Posterior cingulate gyrus (tissue), 11 donors: ENCODE measurements around the gene PRSS1.
"Not testable (repeated sequence)": the region's sequence is repeated elsewhere in the genome, so short reads cannot be mapped to it uniquely, and the experiment has no call there.

Experiments used
- DNase-seq, 10 donors: peaks; one replicate each; pipeline versions ENCODE4 v3.0.0 to v3.0.0-alpha.2; 2020 to 2021; ENCODE audit warnings: mixed read lengths in 3 of 10
- intact Hi-C: fragments of 100-400 bp; cut with DNase I; formaldehyde crosslinking; loops from one replicate; pipeline ENCODE4 v1.15.1; 2023

Gene PRSS1

DNA sequence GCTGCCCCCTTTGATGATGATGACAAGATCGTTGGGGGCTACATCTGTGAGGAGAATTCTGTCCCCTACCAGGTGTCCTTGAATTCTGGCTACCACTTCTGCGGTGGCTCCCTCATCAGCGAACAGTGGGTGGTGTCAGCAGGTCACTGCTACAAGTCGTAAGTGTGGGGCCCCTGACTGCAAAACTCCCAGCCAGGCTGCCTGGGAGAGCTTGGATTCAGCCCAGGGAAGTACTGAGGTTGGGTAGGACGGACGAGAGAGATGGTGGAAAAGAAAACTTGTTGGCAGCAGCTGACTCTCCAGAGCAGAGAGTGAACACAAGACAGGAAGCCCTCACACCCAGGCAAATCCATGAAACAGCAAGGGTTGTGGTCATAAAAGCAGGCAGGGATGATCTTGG, 22.8 kb downstream of the PRSS1 start:
- intact Hi-C loops: no loop called here
- peak in 1 of 10 donors; percentile 64 for DNase-seq

GRCh38 chr7:142772673-142773072, 23.4 kb downstream of the PRSS1 start:
- DNase-seq: peak in 1 of 10 donors; percentile 8
- intact Hi-C loops: no loop called here

- DNase-seq: peak in 1 of 10 donors; percentile 50
- intact Hi-C loops: no loop called here
Observed at GRCh38 chr7:142773230-142773629, 24.0 kb downstream of the PRSS1 start.

DNA sequence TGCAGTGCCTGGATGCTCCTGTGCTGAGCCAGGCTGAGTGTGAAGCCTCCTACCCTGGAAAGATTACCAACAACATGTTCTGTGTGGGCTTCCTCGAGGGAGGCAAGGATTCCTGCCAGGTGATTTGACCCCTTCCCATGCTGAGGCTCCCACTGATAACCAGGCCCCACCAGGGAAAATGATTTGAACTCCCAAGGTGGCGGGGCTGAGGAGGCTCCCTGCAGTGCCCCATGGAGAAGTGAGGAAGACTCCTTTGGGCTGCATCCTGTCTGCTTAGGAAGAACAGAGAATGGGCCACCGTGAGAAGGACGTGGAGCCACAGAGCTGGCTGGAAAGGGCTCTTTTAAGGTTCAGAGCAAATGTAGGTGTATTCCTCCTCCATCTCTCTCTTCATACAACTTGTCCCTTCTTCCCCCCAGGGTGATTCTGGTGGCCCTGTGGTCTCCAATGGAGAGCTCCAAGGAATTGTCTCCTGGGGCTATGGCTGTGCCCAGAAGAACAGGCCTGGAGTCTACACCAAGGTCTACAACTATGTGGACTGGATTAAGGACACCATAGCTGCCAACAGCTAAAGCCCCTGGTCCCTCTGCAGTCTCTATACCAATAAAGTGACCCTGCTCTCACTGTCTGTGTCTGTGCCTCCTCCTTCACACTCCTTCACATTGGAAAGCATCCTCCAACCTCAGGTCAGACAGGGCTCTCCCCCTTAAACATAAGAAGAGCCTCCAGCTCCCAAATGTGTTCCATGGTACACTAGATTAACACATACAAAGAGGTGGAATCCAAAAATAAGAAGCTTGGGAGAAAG, 24.9 kb downstream of the PRSS1 start:
- intact Hi-C loops: no loop called here

DNA sequence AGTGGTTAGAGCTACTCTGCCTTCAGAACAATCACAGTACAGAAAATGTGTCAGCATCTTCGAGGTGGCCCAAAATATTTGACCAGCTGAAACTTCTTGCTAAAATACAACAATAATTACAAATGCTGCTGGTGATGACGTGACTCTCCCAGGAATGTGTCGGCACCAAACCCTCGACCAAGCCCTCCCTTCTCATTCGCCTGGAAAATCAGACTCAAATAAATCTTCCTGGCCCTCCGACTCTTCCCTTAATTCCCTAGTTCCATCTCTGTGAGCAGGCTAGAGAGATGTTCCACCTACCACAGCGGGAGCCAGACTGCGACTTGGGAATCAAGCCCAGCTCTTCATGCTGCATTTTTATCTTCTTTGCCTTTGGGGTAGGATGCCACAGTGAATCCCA, 25.6 kb downstream of the PRSS1 start:
- DNase-seq: peak in 1 of 10 donors; percentile 65
- intact Hi-C loops: no loop called here

More for the DNA sequence above, 24.9 kb downstream of the PRSS1 start:
- peak in 1 of 10 donors; percentile 73 for DNase-seq

DNA sequence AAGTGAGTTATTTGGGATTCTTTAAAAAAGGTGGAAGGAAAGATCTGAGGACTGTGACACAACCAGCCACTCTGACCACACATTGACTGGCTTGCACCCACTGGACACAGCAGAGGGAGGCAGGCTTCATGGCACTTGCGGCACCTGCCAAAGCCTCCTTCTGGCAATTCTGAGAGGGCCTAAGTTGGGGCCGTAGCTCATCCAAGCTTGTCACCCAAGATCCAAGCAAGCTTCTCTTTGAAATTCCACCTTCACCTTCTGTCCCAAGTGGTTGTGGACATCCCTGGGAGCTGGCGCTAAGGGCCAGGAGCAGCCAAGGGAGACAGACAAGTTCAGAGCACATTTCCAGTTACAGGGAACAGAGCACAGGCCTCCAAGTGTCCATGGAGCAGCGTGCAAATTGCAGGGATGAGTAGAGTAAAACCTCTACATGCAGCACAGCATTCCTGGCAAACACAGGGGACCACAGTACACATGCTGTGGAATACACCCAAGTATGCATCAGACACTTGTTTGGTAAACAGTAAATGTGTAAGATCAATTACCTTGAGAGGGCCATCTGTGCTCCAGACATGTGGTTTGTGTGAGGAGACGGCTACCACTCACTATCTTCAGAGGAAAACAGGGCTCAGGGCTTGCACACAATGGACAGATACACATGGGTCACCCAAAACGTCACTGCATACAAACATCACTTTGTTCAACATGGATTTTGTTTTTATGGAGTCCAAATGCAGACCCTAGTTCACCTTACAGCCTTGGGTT, 26.3 kb downstream of the PRSS1 start:
- intact Hi-C loops: not testable (repeated sequence)
- peak in 1 of 10 donors; percentile 49 for DNase-seq

DNA sequence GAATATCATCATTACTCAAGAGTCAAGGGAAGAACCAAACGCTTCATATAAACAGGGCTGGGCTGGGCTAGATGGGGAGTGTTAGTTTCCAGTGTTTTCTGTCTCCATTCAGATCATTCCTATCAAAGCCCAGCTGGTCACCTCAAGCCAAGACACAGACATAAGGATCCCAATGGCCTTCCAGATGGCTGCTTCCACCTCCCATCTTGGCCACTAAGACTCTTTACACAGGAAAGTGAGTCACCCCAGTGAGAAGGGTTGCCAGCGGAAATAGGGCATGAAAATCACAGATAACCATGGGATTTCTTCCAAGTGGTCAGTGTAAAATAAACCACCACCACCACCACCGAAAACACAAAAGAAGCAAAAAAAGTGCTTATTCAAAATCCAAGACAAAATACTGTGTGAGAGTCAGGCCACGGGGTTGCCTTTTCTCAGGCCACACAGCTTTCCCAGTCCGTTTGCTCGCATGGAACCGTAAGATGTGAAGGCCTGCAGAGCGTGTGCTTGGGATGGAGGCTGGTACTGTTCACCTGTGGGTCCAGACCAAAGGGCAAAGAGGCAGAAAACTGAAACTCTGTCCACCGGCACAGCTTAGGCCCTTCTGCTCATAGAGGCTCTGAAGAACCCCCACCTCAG, 27.1 kb downstream of the PRSS1 start:
- intact Hi-C loops: no loop called here
- DNase-seq: peak in 1 of 10 donors; percentile 69

DNA sequence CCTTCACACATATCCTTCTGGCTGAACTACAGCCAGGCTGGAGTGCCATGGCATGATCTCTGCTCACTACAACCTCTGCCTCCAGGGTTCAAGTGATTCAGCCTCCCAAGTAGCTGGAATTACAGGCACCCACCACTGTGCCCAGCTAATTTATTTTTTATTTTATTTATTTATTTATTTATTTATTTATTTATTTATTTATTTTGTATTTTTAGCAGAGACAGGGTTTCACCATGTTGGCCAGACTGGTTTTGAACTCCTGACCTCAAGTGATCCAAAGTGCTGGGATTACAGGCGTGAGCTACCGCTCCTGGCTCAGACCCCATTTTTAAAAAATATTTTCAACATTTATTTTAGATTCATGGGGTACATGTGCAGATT, 27.6 kb downstream of the PRSS1 start:
- DNase-seq, intact Hi-C loops: not testable (repeated sequence)

GRCh38 chr7:142777318-142777717, 28.0 kb downstream of the PRSS1 start:
- intact Hi-C loops: no loop called here
- no peak for DNase-seq

- intact Hi-C loops: loop anchor here (1.0 to 5.0 kb wide), 2 partner anchors 66 to 151 kb away; no protein-coding TSS in a partner anchor
- DNase-seq: peak; percentile 77 to 97 (median 86)
Observed at GRCh38 chr7:142782922-142783900, 33.9 kb downstream of the PRSS1 start.

- intact Hi-C loops: loop anchor here (5.0 kb wide), 1 partner anchor 67 kb away; no protein-coding TSS in a partner anchor
- DNase-seq: peak in 1 of 10 donors; percentile 17
Observed at GRCh38 chr7:142784096-142784495, 34.8 kb downstream of the PRSS1 start.

DNA sequence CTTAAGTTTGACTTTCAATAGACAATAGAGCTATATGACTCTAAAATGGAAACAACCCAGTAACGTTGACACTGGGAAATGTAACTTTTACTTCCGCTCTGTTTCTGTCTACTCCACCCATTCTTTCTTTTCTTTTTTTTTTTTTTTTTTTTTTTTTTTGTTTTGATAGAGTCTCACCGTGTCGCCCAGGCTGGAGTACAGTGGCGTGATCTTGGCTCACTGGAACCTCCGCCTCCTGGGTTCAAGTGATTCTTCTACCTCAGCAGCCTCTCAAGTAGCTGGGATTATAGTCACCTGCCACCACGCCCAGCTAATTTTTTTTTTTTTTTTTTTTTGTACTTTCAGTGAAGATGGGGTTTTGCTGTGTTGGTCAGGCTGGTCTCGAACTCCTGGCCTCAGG, 35.4 kb downstream of the PRSS1 start:
- peak in 1 of 10 donors; percentile 40 for DNase-seq
- intact Hi-C loops: loop anchor here (5.0 kb wide), 1 partner anchor 67 kb away; no protein-coding TSS in a partner anchor

DNA sequence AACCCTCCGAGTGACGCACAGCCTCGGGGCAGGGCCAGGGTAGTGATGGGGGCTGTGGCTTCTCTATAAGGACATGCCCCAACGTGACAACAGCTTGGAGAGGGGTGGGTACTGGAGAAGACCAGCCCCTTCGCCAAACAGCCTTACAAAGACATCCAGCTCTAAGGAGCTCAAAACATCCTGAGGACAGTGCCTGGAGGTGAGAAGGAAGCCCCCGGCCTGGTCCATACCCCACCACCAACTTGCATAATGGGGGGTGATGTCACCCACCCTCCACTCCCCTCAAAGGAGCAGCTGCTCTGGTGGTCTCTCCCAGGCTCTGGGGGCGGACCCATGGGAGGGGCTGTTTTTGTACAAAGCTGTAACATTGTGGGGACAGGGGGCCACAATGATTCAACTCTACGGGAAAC, 36.6 kb downstream of the PRSS1 start:
- intact Hi-C loops: no loop called here

DNA sequence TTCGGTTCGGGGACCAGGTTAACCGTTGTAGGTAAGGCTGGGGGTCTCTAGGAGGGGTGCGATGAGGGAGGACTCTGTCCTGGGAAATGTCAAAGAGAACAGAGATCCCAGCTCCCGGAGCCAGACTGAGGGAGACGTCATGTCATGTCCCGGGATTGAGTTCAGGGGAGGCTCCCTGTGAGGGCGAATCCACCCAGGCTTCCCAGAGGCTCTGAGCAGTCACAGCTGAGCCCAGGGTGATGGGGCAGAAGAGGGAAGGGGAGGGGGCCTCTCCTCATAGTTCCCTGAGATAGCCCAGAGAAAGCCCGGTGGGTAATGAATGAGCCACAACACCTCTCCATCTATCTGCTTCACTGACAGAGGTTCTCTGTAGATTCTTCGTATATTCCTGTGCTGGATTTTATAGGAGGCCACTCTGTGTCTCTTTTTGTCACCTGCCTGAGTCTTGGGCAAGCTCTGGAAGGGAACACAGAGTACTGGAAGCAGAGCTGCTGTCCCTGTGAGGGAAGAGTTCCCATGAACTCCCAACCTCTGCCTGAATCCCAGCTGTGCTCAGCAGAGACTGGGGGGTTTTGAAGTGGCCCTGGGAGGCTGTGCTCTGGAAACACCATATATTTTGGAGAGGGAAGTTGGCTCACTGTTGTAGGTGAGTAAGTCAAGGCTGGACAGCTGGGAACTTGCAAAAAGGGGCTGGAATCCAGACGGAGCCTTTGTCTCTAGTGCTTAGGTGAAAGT, 37.9 kb downstream of the PRSS1 start:
- peak in 1 of 10 donors; percentile 0 for DNase-seq
- intact Hi-C loops: no loop called here

More for the DNA sequence above, 36.6 kb downstream of the PRSS1 start:
- DNase-seq: peak in 1 of 10 donors; percentile 35

- intact Hi-C loops: no loop called here
- DNase-seq: no peak
Observed at GRCh38 chr7:142787783-142788182, 38.5 kb downstream of the PRSS1 start.

GRCh38 chr7:142788303-142789289, 39.3 kb downstream of the PRSS1 start:
- intact Hi-C loops: no loop called here
- DNase-seq: no peak

- intact Hi-C loops: no loop called here
Observed at GRCh38 chr7:142789441-142789840, 40.2 kb downstream of the PRSS1 start.

GRCh38 chr7:142790056-142790455, 40.8 kb downstream of the PRSS1 start:
- no peak for DNase-seq
- intact Hi-C loops: no loop called here

More at GRCh38 chr7:142789441-142789840, 40.2 kb downstream of the PRSS1 start:
- DNase-seq: no peak
